GM12874 (cell line): ENCODE measurements around the gene TECPR2.
A peak's percentile ranks its signal among the peaks of the same experiment; 100 is the strongest.

Experiments used
- CTCF ChIP-seq: IDR thresholded peaks from 2 replicates; pipeline ENCODE4 v1.5.1; 2011; ENCODE audit warnings: low read depth, mild to moderate bottlenecking, control low read depth, low read length, moderate library complexity; ENCODE audit not compliant: insufficient read depth

The TECPR2 gene

GRCh38 chr14:102524451-102525218 lies 161.9 kb downstream of the TECPR2 start:
- peak; percentile 95 for TF ChIP-seq CTCF

GRCh38 chr14:102525219-102525928 lies 162.6 kb downstream of the TECPR2 start:
- no peak for TF ChIP-seq CTCF

- TF ChIP-seq CTCF: no peak
Measured at GRCh38 chr14:102525929-102526497, 163.3 kb downstream of the TECPR2 start.

DNA sequence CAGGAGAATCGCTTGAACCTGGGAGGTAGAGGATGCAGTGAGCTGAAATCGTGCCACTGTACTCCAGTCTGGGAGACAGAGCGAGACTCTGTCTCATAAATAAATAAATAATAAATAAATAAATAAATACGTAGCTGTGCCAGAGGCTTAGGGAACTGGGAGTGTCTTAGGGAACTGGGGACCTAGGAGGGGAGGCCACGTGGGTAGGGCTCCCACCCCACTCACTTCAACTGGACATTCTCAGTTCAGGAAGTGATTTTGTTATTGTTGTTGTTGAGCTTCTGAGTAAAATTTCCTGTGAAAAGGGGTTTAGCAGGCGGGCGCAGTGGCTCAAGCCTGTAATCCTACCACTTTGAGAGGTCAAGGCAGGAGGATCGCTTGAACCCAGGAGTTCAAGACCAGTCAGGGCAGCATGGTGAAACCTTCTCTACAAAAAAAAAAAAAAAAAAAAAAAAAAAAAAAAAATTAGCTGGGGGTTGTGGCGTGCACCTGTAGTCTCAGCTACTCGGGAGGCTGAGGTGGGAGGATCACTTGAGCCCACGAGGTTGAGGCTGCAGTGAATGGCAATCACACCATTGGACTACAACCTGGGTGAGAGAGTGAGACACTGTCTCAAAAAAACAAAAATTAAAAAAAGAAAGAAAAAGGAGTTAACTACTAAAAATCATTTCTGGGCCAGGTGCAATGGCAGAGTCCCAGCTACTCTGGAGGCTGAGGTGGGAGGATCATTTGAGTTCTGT lies 165.9 kb downstream of the TECPR2 start:
- TF ChIP-seq CTCF: no peak

GRCh38 chr14:102530828-102531478 lies 168.2 kb downstream of the TECPR2 start:
- no peak for TF ChIP-seq CTCF

DNA sequence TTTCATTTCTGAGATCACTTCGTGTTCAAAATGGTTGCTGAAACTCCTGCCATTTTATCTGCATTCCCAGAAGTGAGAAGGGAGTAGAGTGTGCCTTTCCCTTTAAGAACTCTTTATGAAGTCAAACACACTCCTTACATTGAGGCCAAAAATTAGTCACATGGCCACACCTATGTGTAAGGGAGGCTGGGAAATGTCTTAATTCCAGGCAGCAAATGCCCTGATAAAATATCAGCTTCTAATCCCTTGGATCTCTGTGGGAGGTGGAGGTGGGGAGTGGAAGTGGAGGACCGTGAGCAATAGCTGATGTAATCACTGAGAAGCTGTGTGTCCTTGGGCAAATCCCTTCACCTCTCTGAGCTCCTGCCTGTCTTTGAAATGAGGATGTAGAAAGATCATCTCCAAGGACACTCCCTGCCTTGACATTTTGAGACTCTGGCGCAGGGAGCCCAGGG lies 169.5 kb downstream of the TECPR2 start:
- no peak for TF ChIP-seq CTCF
